ENCODE results near the gene SP2. TPM values are rescaled to one million over a fixed set of nuclear protein-coding genes. Genes with fewer than 3 reads are reported as not detected.

Gene SP2
- polyA plus RNA-seq, 1 donor (not counting 4 experiments of a cell fraction or from before 2014, with no cell fraction given), result 2.1 TPM

GRCh38 chr17:47973541-47973940 lies 77.5 kb downstream of the SP2 start:
- no peak for TF ChIP-seq EZH2 (IDR thresholded peaks at IDR 0.05; ENCODE audit: low read length)
- no peak for TF ChIP-seq CTCF (optimal IDR thresholded peaks at IDR 0.05 in 1 of 3, IDR thresholded peaks at IDR 0.05 in 1 of 3, conservative IDR thresholded peaks at IDR 0.05 in 1 of 3; ENCODE audit: extremely low read depth in 1 of 3, insufficient read depth in 2 of 3, low read length in 3 of 3)
- Histone ChIP-seq H3K4me1 (ENCODE audit: control insufficient read depth, extremely low read depth, insufficient read depth, low read length) (peaks cover 15% of the 10 kb centered on the region), H3K27me3 (ENCODE audit: control insufficient read depth, extremely low read depth, insufficient read depth, low read length) (no peaks in the 10 kb centered on the region), H3K9me1 (ENCODE audit: control insufficient read depth, extremely low read depth, insufficient read depth, low read length) (no peaks in the 10 kb centered on the region), H4K20me1 (ENCODE audit: control insufficient read depth, extremely low read depth, insufficient read depth, low read length) (no peaks in the 10 kb centered on the region), H2AFZ (ENCODE audit: control insufficient read depth, low read length) (no peak overlapping the region), H3K9ac (ENCODE audit: control insufficient read depth, extremely low read depth, insufficient read depth, low read length) (no peak overlapping the region), H3K27ac (ENCODE audit: control insufficient read depth, insufficient read depth, low read length) (no peak overlapping the region), H3K79me2 (ENCODE audit: control insufficient read depth, insufficient read depth, low read length) (peaks cover 10% of the 10 kb centered on the region), H3K4me2 (ENCODE audit: control insufficient read depth, extremely low read depth, insufficient read depth, low read depth, low read length) (no peak overlapping the region), H3K4me3 (ENCODE audit: control insufficient read depth in 2 of 3, extremely low read depth in 1 of 3, insufficient read depth in 2 of 3, low read depth in 1 of 3, low read length in 3 of 3) (no peak overlapping the region), H3K9me3 (ENCODE audit: control insufficient read depth, low read depth, low read length) (no peaks in the 10 kb centered on the region), H3K36me3 (ENCODE audit: control insufficient read depth in 2 of 2, extremely low read depth in 1 of 2, insufficient read depth in 2 of 2, low read length in 2 of 2) (peaks cover 13 to 14% of the 10 kb centered on the region in 2 experiments)
- FAIRE-seq, result no peak
- dilution Hi-C loops (cut with MboI; ENCODE audit: extremely low pct_ligation_motif_present, low sequenced_read_pairs), result no loop called here
- no peak for DNase-seq (ENCODE audit: low read depth, low spot score)

GRCh38 chr17:47975189-47975822 lies 79.3 kb downstream of the SP2 start:
- Histone ChIP-seq H3K27me3 (ENCODE audit: control insufficient read depth, extremely low read depth, insufficient read depth, low read length) (no peaks in the 10 kb centered on the region), H3K4me2 (ENCODE audit: control insufficient read depth, extremely low read depth, insufficient read depth, low read depth, low read length) (no peak overlapping the region), H3K9ac (ENCODE audit: control insufficient read depth, extremely low read depth, insufficient read depth, low read length) (no peak overlapping the region), H3K79me2 (ENCODE audit: control insufficient read depth, insufficient read depth, low read length) (peaks cover 10% of the 10 kb centered on the region), H3K9me1 (ENCODE audit: control insufficient read depth, extremely low read depth, insufficient read depth, low read length) (no peaks in the 10 kb centered on the region), H3K4me1 (ENCODE audit: control insufficient read depth, extremely low read depth, insufficient read depth, low read length) (peaks cover 12% of the 10 kb centered on the region), H3K4me3 (ENCODE audit: control insufficient read depth in 2 of 3, extremely low read depth in 1 of 3, insufficient read depth in 2 of 3, low read depth in 1 of 3, low read length in 3 of 3) (no peak overlapping the region), H2AFZ (ENCODE audit: control insufficient read depth, low read length) (no peak overlapping the region), H3K27ac (ENCODE audit: control insufficient read depth, insufficient read depth, low read length) (no peak overlapping the region), H3K9me3 (ENCODE audit: control insufficient read depth, low read depth, low read length) (no peaks in the 10 kb centered on the region), H4K20me1 (ENCODE audit: control insufficient read depth, extremely low read depth, insufficient read depth, low read length) (no peaks in the 10 kb centered on the region), H3K36me3 (ENCODE audit: control insufficient read depth in 2 of 2, extremely low read depth in 1 of 2, insufficient read depth in 2 of 2, low read length in 2 of 2) (peaks cover 17 to 26% of the 10 kb centered on the region in 2 experiments)
- FAIRE-seq, result no peak
- no peak for DNase-seq (ENCODE audit: low read depth, low spot score)
- no peak for TF ChIP-seq CTCF (optimal IDR thresholded peaks at IDR 0.05 in 1 of 3, IDR thresholded peaks at IDR 0.05 in 1 of 3, conservative IDR thresholded peaks at IDR 0.05 in 1 of 3; ENCODE audit: extremely low read depth in 1 of 3, insufficient read depth in 2 of 3, low read length in 3 of 3)
- dilution Hi-C loops (cut with MboI; ENCODE audit: extremely low pct_ligation_motif_present, low sequenced_read_pairs), result no loop called here

Data from keratinocyte (primary cell).